ENCODE results near the gene HNRNPF. TPM values are rescaled to one million over a fixed set of nuclear protein-coding genes. Genes with fewer than 3 reads are reported as not detected.

The HNRNPF gene
- total RNA-seq, 1 donor from 2014 or later = 175 TPM

GRCh38 chr10:43444897-43445466 is 36.0 kb upstream of the HNRNPF start:
- Mint-ChIP-seq H3K9me3 (peaks cover 16% of the 10 kb centered on the region), H3K4me3 (no peak overlapping the region), H3K27me3 (ENCODE audit: insufficient read depth, low read depth) (peaks cover 3% of the 10 kb centered on the region), H3K36me3 (peaks cover 20% of the 10 kb centered on the region), H3K4me1 (no peaks in the 10 kb centered on the region), H3K27ac (no peak overlapping the region)
- no peaks in the 10 kb centered on the region for H3K4me1 ChIP-seq
- H3K9me3 ChIP-seq (ENCODE audit: low read depth) = no peaks in the 10 kb centered on the region
- no peak for TF ChIP-seq CTCF (IDR thresholded peaks at IDR 0.05)
- no peak for TF ChIP-seq EZH2phosphoT487 (IDR thresholded peaks at IDR 0.05)
- TF ChIP-seq EZH2 (IDR thresholded peaks at IDR 0.05) = no peak
- no peaks in the 10 kb centered on the region for H3K79me2 ChIP-seq (ENCODE audit: low read depth)
- H4K20me1 ChIP-seq (ENCODE audit: low read depth) = no peaks in the 10 kb centered on the region
- no peak overlapping the region for H3K9ac ChIP-seq
- no peak for DNase-seq (ENCODE audit: low spot score)
- H3F3A ChIP-seq (ENCODE audit: low read depth) = no peaks in the 10 kb centered on the region
- H3K4me2 ChIP-seq = no peak overlapping the region
- no peak overlapping the region for H2AFZ ChIP-seq (replicated peaks)
- no peak overlapping the region for H3K4me3 ChIP-seq
- no peaks in the 10 kb centered on the region for H3K27me3 ChIP-seq
- H3K27ac ChIP-seq = no peak overlapping the region
- no peaks in the 10 kb centered on the region for H3K36me3 ChIP-seq

- H3K36me3 Mint-ChIP-seq = peaks cover 23% of the 10 kb centered on the region
- H3K27ac Mint-ChIP-seq = no peak overlapping the region
- H3K4me1 ChIP-seq = no peaks in the 10 kb centered on the region
- H3F3A ChIP-seq (ENCODE audit: low read depth) = no peaks in the 10 kb centered on the region
- no peak overlapping the region for H3K4me3 Mint-ChIP-seq
- no peak overlapping the region for H3K27ac ChIP-seq
- H3K9ac ChIP-seq = no peak overlapping the region
- H3K36me3 ChIP-seq = no peaks in the 10 kb centered on the region
- no peaks in the 10 kb centered on the region for H3K79me2 ChIP-seq (ENCODE audit: low read depth)
- H3K9me3 Mint-ChIP-seq = peaks cover 16% of the 10 kb centered on the region
- no peak overlapping the region for H2AFZ ChIP-seq (replicated peaks)
- peaks cover 3% of the 10 kb centered on the region for H3K27me3 Mint-ChIP-seq (ENCODE audit: insufficient read depth, low read depth)
- no peak for DNase-seq (ENCODE audit: low spot score)
- H3K4me3 ChIP-seq = no peak overlapping the region
- no peaks in the 10 kb centered on the region for H3K9me3 ChIP-seq (ENCODE audit: low read depth)
- H3K27me3 ChIP-seq = no peaks in the 10 kb centered on the region
- TF ChIP-seq CTCF (IDR thresholded peaks at IDR 0.05) = no peak
- no peak for TF ChIP-seq EZH2phosphoT487 (IDR thresholded peaks at IDR 0.05)
- TF ChIP-seq EZH2 (IDR thresholded peaks at IDR 0.05) = no peak
- H4K20me1 ChIP-seq (ENCODE audit: low read depth) = no peaks in the 10 kb centered on the region
- no peak overlapping the region for H3K4me2 ChIP-seq
- no peaks in the 10 kb centered on the region for H3K4me1 Mint-ChIP-seq
Measured at GRCh38 chr10:43444323-43444722, 35.3 kb upstream of the HNRNPF start.

GRCh38 chr10:43440463-43441134 is 31.6 kb upstream of the HNRNPF start:
- no peaks in the 10 kb centered on the region for H3K9me3 ChIP-seq (ENCODE audit: low read depth)
- Mint-ChIP-seq H3K27ac (no peak overlapping the region), H3K4me3 (no peak overlapping the region), H3K27me3 (ENCODE audit: insufficient read depth, low read depth) (no peaks in the 10 kb centered on the region), H3K36me3 (peaks cover 14% of the 10 kb centered on the region), H3K4me1 (peaks cover 11% of the 10 kb centered on the region), H3K9me3 (peaks cover 9% of the 10 kb centered on the region)
- H3K79me2 ChIP-seq (ENCODE audit: low read depth) = no peaks in the 10 kb centered on the region
- H3K9ac ChIP-seq = no peak overlapping the region
- no peak overlapping the region for H3K27ac ChIP-seq
- H3K4me2 ChIP-seq = no peak overlapping the region
- H3K36me3 ChIP-seq = no peaks in the 10 kb centered on the region
- H2AFZ ChIP-seq (replicated peaks) = no peak overlapping the region
- no peak overlapping the region for H3K4me3 ChIP-seq
- no peaks in the 10 kb centered on the region for H3K4me1 ChIP-seq
- DNase-seq (ENCODE audit: low spot score) = no peak
- peaks cover 3% of the 10 kb centered on the region for H3F3A ChIP-seq (ENCODE audit: low read depth)
- peaks cover 9% of the 10 kb centered on the region for H3K27me3 ChIP-seq
- no peaks in the 10 kb centered on the region for H4K20me1 ChIP-seq (ENCODE audit: low read depth)
- TF ChIP-seq EZH2phosphoT487 (IDR thresholded peaks at IDR 0.05) (no peak), CTCF (IDR thresholded peaks at IDR 0.05) (no peak), EZH2 (IDR thresholded peaks at IDR 0.05) (no peak)

All from neural progenitor cell (in vitro differentiated cells).